Measurements from ENCODE around the gene PXDN.

GRCh38 chr2:1770566-1771380 lies 26.5 kb upstream of the PXDN start:
- TF ChIP-seq EZH2 (IDR thresholded peaks at IDR 0.05; ENCODE audit: borderline replicate concordance, low read depth, low read length, severe bottlenecking): no peak
- no peak for TF ChIP-seq CTCF (IDR thresholded peaks at IDR 0.05; ENCODE audit: borderline replicate concordance, extremely low read depth, low read length, poor library complexity, severe bottlenecking)
